Diencephalon (tissue), 1 donor: ENCODE data around the gene RHOB. TPM values are rescaled to one million over a fixed set of nuclear protein-coding genes. Genes with fewer than 3 reads are reported as not detected.

Experiments used
- small RNA-seq: library from RNA; depleted of rRNA; stranded (forward); fragments of <200 nt; gene quantifications from one replicate; pipeline ENCODE3, GENCODE V24; 2014
- total RNA-seq: library from RNA; depleted of rRNA; stranded (reverse); fragments of >200 nt; gene quantifications from one replicate; pipeline ENCODE4 v1.2.3, GENCODE V29; 2014

Gene RHOB
- total RNA-seq: 208 TPM

DNA sequence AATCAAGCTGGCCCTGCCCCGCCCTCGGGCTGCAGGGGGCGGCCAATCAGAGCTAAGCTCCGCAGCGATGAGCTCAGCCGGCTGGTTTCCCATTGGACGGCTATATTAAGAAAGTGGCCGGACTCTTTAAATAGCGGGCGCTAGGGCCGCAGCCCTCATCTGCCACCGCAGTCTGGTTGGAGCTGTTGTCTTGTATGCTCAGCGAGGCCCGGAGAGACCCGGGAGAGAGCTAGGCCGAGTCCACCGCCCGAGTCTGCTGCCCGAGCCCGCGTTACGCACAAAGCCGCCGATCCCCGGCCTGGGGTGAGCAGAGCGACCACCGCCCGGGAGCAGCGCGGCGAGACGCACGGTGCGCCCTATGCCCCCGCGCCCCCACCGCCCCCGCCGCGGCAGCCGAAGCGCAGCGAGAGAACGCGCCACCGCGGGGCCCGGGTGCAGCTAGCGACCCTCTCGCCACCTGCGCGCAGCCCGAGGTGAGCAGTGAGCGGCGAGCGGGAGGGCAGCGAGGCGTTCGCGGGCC is at the start of gene RHOB:
Gene RHOB, plus strand, starts transcription at position 158 of the 520 bp plus-strand sequence. CDS start 392 bp downstream, outside the sequence.

Small RNA genes lying within 50 kb of the gene (small RNA-seq; reads per million reads assigned to genes)
- gene RF00019: not detected
- gene RNA5SP86: not detected

Other genes with a start within 250 kb of the RHOB start
- gene SDC1, start 221.9 kb upstream of the RHOB start, total RNA-seq: 17.1 TPM
- 116 TPM for gene PUM2, start 96.2 kb upstream of the RHOB start, total RNA-seq
- 14.3 TPM for gene HS1BP3, start 204.0 kb downstream of the RHOB start, total RNA-seq
- gene GDF7, start 220.1 kb downstream of the RHOB start, total RNA-seq: 0.23 TPM